HG03442 (cell line): ENCODE data around the gene SHISAL2B.
"Not testable (repeated sequence)": the region's sequence is repeated elsewhere in the genome, so short reads cannot be mapped to it uniquely, and the experiment has no call there.

Experiments
- ATAC-seq: cut with Tn5 transposase; IDR thresholded peaks from one replicate; pipeline ENCODE4 v1.9.1; 2021; ENCODE audit warnings: mild to moderate bottlenecking, moderate library complexity; ENCODE audit not compliant: unreplicated experiment

SHISAL2B gene

DNA sequence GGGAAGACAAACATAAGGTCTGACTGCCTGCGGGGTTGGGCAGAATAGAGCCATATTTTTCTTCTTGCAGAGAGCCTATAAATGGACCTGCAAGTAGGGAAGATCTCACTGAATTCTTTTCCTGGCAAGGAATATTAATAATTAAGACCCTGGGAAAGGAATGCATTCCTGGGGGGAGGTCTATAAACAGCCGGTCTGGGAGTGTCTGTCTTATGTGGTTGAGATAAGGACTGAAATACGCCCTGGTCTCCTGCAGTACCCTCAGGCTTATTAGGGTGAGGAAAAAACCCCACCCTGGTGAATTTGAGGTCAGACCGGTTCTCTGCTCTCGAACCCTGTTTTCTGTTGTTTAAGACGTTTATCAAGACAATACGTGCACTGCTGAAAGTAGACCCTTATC is 6.1 kb downstream of the SHISAL2B start:
- ATAC-seq, result not testable (repeated sequence)

DNA sequence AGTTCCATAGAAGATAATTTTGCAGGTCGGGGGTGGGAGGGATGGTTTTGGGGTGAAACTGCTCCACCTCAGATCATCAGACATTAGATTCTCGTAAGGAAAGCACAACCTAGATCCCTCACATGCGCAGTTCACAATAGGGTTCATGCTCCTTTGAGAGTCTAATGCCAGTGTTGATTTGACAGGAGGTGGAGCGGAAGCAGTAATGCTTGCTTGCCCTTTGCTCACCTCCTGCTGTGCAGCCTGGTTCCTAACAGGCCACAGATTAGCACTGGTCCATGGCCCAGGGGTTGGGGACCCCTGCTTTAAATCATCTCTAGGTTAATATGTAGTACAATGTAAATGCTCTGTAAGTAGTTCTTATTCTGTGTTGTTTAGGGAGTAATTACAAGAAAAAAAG is 10.5 kb downstream of the SHISAL2B start:
- ATAC-seq, result no peak

DNA sequence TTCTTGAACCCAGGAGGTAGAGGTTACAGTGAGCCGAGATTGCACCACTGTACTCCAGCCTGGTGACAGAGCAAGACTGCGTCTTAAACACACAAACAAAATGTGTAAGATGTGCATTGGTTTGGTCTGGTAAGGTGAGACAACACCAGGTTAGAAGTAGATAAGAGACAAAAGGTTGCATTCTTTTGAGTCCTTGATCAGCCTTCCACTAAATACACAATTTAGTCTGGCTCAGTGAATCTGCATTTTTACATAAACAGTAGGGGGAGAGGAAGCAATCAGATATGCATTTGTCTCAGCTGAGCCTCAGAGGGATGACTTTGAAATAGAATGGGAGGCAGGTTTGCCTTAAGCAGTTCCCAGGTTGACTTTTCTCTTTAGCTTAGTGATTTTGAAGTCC is 15.8 kb downstream of the SHISAL2B start:
- ATAC-seq, result not testable (repeated sequence)

DNA sequence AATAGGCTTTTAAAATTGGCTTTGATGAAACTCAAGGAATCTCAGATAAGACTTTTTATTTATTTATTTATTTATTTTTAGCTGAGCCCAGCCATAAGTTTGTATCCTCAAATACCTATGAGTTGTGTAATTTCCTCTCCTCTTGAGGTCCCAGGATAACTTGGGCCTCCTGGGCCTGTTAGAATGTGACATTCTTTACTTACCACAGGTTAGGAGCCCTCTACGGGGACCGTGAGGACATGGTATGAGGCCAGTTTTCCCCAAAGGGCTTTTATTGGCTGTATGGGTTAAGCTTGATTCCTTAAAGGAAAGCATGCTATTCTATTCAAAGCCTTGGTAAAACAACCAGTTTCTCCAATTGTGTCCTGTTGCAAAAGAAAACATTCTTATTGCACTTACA is 16.9 kb downstream of the SHISAL2B start:
- no peak for ATAC-seq

DNA sequence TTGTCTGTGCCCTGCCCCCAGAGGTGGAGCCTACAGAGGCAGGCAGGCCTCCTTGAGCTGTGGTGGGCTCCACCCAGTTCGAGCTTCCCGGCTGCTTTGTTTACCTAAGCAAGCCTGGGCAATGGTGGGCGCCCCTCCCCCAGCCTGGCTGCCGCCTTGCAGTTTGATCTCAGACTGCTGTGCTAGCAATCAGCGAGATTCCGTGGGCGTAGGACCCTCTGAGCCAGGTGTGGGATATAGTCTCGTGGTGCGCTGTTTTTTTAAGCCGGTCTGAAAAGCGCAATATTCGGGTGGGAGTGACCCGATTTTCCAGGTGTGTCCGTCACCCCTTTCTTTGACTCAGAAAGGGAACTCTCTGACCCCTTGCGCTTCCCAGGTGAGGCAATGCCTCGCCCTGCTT is 24.2 kb downstream of the SHISAL2B start:
- not testable (repeated sequence) for ATAC-seq

DNA sequence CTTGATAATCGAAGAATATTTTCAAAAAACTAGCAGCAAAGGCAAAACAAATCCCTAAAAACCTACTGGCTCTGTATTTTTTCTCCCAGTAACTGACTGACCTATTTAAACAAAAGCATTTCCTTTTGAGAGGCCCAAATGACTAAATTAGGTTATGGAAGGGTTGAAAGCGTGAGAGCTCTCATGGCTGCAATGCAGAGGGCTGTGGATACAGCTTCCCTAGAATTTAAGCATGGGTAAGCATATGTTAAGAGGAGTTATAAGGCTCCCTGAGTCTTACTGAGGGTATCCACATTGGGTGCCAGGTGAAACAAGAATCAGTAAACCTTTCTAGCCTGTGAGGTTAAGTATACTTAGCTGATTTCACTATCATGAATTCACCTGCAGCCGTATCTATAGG is 32.3 kb downstream of the SHISAL2B start:
- ATAC-seq, result no peak

DNA sequence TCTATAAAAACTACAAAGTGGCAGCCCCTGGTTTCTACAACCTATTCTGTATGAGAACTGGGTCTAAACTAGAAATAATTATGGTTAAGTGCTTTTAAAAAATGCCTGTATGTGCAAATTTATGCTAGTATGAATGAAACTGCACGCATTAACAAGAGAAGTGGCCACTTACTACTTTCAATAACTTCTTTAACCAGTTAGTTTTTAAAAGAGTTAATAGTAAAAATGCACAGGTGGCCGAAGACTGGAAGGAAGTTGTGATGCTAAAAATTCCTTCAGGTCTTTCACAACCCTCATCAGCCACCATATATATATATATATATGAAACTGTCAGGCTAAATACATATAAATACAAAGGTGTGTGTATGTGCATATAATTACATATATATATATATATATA is 36.8 kb downstream of the SHISAL2B start:
- no peak for ATAC-seq

DNA sequence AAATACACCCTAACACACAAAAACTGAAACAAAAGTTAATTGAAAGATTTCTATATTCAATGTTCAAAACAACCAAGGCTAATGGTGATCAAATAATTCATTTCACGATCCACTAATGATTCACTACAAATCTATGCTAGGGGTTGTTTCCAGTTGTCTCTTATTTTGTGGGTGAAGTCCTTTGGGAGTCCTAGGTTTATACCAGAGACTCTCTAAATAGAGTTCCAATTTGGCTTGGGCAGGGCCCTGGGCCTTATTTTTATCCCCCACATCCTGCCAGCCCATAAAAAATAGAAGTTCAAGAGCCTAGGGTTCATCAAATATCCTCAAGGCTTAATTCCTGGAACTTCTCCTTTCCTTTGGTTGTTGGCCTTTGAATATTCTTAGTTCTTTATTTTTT is 52.1 kb downstream of the SHISAL2B start:
- ATAC-seq, result no peak

DNA sequence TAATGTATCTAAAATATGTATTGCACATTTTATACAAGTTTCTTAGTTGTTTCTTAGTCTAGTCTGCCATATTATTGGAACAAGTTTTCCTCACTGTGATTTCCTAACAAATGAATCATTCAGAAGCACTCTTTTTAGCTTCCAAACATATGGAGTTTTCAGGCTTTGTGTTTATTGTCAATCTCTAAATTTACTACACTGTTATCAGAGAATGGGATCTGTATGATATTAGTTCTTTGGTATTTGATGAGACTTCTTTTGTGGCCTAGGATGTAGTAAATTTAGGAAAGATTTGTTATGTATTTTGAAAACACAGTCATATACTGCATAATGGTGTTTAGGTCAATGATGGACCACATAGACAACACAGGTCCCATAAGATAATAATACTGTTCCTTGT is 52.5 kb downstream of the SHISAL2B start:
- no peak for ATAC-seq

DNA sequence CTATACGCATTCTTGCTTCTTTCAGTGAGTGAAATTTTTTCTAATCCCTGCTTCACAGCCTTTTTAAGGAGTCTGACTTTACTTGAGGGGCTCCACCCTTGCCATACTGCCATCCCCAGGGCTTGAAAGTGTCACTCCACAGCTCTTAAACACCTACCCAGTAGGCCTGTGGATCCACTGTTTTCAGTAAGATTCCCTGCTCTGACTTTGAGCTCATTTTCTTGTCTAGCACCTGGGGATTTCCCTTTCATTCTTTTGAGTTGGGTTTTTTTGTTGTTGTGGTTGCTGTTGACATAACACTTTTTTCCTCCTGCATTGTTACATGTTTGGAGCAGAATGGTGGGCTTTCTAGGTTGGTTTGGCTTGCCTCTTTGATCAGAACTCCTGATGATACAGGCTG is 54.6 kb downstream of the SHISAL2B start:
- peak; percentile 40 for ATAC-seq

DNA sequence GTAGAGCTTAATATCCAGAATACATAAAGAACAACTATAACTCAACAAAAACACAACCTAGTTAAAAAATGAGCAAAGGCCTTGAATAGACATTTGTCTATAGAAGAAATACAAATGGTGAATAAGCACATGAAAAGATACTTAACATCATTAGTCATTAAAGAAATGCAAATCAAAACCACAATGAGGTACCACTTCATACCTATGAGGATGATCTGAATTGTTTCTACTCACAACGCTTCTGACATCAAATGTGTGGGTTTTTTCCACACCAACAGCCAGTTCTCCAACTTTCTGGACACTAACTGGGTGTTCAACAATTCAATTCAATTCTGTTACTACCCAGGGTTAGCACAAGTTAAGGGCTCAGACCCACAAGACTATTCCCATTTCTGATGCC is 56.1 kb downstream of the SHISAL2B start:
- ATAC-seq, result no peak

DNA sequence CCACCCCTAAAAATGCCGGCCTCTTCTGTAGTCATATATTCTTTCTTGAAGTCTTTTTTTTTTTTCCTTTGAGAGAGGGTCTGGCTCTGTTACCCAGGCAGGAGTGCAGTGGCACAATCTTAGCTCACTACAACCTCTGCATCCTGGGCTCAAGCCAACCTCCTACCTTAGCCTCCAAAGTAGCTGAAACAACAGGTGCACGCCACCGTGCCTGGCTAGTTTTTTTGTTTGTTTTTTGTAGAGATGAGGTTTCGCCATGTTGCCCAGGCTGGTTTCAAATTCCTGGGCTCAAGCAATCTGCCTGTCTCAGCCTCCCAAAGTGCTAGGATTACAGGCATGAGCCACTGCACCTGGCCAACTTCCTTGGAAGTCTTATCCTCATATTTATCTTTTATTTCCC is 59.1 kb downstream of the SHISAL2B start:
- ATAC-seq, result no peak

DNA sequence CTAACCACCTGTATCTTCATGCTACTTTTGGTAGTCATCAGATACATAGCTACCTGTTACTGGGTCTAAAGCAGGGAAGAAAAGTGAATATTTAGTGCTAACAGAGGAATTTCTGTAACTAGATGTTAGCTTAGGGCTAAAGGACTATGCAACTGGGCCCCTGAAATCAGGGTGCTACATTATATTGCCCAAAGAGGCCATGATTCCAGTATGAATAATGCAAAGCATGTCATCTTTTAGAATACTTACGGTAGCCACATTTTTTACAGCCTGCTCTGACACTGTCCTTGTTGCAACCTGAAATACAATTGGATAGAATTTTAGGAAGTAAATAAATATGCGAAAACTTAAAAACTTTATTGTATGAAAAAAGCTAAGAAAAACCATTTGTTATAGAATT is 63.8 kb downstream of the SHISAL2B start:
- ATAC-seq, result no peak

DNA sequence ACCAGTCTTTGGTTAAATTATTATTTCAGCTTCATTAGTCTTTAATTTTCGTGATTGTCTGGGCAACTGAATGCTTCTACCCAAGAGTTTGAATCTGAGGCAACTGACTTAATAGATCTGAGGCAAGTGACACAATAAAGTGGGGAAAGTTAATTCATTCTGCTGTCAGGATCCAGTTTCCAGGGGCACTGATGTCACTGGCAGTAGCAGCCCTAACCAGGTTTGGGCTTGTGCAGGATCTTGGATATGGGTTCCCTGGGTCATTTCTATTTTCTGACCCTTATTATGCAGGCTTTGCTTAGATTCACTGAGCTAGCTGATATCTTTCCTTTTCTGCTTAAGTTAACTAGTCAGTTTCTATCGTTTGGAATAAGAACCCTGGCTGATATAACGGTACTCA is 68.6 kb downstream of the SHISAL2B start:
- ATAC-seq, result no peak

DNA sequence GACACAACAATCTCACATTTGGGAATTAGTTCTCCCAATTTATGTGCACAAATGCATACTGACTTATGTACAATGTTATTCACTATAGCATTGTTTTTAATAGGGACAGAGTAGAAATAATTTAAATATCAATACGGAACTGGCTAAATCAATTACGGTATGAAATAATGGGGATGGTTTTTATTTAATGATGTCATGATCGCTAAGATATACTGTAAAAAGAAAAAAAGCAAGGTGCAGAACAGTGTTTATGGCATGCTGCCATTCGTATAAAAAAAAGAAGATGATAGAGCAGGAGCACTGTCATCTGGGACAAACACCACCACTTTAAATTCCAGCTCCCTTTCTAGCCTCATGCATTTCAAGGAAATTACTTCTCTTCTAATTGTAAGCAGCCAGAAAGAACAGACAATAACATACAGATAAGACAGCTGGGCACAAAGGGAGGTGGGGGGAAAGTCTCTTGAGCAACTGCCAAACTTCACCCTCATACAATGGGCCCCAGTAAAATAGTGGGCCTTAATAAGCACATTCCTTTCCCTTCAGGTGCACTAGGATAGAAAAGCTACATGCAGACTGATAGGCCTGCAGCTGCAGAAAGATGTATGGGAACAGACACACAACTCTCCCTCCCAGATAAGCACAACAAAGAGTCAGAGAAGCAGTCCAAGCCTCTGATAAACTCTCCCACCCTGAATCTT is 69.8 kb downstream of the SHISAL2B start:
- ATAC-seq, result no peak

DNA sequence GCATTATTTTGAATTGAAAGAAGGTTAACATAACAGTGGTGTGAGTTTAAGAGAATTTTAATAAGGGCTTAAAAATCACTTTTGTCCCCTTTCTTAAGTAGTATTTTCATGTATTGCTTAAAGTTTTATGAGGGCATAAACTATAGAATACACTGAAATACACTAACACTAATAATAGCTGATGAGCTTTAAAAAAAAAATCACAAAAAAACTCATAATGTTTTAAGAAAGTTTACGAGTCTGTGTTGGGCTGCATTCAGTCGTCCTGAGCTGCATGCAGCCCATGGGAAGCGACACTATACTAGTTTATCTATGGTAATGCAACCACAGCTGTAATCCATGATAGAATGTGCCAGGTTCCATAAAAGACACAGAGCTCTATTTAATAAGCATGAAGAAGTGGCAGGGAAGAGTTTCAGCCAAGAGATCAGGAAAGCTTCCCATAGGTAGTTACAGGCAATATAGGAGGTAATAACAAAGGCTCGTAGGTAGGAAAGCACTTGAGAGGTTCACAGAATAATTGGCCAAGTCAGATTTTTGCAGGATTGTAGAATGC is 73.7 kb downstream of the SHISAL2B start:
- ATAC-seq, result no peak

DNA sequence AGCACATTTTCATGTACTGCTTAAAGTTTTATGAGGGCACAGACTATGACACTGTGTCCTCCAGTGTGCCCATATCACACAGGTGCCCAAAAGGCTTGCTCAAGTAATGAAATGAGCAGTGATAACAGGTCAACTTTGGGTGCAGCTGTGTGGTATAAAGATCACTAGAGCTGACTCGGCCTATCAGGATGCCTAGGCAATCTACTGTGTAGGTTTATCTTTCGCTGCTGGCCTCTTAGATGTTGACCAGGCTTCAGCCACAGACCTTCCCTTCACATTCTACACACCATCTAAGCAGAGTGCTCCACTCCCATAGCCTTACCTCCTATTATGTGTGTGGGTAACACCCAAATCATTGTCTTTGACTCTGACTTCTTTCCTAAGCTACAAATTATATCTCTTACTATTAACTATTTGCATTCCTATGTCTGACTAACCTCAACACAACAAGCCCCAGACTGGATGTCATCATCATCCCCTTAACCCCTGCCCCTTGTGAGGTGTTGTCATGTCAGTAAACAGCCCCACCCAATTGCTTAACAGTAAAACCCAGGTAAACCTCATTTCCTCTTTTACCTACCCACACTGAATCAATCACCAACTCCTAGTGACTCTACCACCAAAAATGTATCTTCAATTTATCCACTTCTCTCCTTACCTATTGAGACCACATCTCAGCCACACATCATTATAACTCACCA is 75.7 kb downstream of the SHISAL2B start:
- ATAC-seq, result no peak

DNA sequence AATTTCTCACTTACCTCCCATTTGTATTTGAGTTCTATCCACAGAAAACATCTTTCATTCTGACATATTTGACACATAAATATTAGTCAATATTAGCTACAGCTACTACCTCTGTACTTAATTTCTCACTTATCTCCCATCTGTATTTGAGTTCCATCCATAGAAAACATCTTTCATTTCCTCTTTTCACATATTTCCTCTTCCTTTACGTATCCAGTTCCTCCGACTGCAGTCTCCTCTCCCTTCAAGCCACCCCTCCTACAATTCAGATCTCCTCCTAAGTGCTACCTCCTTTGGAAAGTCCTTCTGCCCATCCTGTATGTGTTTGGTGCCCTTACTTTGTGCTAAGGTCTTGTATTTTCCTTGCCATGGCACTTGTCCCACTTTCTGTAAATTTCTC is 76.6 kb downstream of the SHISAL2B start:
- no peak for ATAC-seq
